LNCAP (cell line): ENCODE results near the gene LIF.
A peak's percentile ranks its signal among the peaks of the same experiment; 100 is the strongest.

Source experiments
- TF ChIP-seq, protein P1 (sequence below): fragments of 450-650 bp; IDR thresholded peaks from 2 replicates; pipeline ENCODE4 v1.5.1; 2017; ENCODE audit warnings: mild to moderate bottlenecking

The LIF gene

DNA sequence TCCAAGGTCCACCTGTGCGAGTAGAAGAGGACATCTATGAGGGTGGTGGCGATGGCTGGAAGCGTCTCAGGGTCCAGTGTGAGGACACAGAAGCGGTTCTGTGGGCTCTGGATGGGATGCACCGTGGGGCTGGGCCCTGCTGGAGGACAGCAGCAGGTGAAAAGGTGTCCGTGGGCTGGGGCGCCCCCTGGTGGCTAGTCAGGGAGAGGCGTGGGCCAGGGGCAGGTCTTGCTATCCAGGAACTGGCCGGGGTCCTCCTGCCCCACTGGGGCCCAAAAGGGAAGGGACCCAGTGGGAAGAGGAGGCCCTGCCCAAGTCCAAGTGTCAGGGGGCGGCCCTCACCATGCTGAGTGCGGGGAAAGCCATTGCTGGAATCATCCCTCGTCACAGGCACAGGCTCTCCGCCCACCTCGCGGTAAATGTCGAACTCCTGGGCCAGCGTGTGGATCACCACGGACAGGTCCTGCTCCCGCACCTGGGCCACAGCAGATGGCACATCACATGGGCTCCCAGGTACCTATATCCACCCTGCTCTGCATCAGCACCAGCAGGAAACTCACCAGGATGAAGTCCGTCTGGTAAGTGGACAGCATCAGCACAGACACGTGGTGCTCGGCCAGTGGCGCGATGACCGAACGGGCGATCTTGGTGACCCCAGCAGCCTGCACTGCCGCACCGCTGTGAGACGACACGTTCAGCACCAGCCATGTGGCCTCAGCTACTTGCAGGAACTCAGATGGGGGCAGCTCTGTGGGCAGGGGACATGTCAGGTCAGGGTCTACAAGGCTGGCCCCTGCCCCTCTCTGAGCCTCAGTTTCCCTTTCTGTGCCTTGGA is 40.5 kb upstream of the LIF start:
- TF ChIP-seq, protein P1, sequence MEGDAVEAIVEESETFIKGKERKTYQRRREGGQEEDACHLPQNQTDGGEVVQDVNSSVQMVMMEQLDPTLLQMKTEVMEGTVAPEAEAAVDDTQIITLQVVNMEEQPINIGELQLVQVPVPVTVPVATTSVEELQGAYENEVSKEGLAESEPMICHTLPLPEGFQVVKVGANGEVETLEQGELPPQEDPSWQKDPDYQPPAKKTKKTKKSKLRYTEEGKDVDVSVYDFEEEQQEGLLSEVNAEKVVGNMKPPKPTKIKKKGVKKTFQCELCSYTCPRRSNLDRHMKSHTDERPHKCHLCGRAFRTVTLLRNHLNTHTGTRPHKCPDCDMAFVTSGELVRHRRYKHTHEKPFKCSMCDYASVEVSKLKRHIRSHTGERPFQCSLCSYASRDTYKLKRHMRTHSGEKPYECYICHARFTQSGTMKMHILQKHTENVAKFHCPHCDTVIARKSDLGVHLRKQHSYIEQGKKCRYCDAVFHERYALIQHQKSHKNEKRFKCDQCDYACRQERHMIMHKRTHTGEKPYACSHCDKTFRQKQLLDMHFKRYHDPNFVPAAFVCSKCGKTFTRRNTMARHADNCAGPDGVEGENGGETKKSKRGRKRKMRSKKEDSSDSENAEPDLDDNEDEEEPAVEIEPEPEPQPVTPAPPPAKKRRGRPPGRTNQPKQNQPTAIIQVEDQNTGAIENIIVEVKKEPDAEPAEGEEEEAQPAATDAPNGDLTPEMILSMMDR, result peak; percentile 96

DNA sequence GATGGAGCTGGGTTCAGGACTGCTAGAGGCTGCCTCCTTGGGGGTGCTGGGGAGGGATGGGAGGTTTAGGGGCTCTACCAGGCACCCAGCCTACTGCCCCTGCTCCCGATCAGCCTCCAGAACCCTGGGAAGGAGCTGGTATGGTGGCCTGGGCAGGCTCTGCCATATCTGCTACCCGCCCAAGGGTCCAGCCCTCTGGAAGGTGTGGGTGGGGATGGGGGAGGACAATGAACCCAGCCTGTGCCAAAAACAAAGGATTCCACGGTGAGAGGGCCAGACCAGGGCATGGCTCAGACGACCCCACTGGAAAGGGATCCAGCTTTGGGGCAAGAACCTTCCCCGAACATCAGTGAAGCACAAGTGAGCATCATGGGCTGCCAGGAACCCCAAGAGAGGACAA is 39.8 kb upstream of the LIF start:
- TF ChIP-seq, protein P1, result no peak

DNA sequence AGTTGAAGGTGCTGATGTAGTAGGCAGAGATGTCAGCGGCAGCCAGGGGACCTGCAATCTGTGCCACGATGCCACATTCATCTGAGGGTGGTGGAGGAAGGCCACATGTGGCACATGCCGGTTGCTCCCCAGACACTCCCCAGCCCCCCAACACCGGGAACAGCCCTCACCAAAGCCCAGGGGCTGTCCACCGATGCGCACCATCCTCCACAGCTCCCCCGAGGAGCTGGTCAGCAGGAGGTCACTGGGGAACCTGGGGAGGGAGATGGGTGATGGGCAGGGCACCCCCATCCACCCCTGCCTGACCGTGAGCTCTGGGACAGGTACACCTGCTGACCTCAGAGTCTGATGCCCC is 39.3 kb upstream of the LIF start:
- TF ChIP-seq, protein P1, result no peak

DNA sequence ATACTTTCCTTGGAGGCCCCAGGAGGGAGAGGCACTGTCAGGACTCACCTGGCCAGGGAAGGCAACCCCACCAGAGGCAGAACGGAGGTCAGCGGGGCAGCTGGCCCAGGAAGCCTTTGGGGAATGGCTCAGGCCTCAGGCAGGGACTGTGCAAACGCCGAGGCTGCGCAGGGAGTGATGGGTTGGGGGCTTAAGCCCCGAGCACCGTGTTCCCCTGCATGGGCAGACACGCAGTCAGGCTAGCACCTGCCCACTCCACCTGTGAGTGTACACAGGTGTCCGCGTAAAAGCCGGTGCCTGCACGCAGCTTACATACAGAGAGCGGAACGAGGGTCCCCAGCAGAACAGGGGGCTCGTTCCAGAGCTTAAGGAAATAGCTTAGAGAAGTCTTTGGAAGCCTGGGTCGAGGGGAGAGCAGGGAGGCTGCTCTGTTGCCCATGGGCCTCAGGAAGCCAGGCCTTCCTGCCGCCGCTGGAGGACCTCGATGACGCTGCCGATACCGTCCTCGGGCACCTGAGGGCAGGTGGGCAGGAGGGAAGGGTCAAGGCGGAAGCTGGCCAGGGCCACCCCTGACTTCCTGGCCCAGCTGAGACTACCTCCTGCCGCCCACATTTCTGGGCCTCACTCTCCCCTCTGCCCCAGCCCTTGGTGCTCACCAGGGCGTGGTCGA is 38.8 kb upstream of the LIF start:
- TF ChIP-seq, protein P1, result no peak

DNA sequence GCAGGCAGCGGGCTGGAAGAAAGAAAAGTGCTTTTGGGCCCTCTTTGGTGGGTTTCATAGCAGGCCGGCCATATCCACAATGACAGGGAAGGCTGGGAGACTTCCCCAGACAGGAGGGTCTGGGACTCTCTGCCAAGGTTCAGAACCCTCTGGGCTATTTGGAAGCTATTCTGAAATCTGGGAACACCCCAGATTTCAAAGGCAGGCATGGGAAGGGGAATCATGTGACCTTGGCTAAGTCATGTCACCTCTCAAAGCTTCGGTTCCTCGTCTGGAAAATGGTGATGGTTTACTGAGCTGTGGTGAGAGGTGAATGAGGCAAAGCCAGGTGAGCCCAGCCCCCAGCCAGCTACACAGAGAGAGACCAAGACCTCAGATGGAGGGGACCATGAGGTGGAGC is 38.1 kb upstream of the LIF start:
- TF ChIP-seq, protein P1, result no peak

DNA sequence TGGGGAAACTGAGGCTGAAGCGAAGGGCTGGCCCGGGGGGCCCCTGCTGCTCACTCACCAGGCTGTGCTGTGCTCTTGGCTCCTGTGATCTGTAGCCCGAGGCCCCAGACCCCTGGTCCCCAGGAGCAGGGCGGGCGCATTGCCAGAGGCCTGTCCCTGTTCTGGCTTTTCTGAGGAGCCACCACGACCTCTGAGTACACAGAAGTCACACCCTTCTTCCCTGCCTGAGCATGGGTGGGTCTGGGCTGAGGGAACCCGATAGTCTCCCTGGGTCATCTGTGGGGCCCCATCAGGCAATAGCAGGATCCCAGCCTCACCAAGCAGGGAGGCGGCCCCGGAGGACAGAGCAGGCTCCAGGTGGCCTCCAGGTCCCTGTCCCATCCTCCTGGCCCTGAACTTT is 37.6 kb upstream of the LIF start:
- TF ChIP-seq, protein P1, result no peak

DNA sequence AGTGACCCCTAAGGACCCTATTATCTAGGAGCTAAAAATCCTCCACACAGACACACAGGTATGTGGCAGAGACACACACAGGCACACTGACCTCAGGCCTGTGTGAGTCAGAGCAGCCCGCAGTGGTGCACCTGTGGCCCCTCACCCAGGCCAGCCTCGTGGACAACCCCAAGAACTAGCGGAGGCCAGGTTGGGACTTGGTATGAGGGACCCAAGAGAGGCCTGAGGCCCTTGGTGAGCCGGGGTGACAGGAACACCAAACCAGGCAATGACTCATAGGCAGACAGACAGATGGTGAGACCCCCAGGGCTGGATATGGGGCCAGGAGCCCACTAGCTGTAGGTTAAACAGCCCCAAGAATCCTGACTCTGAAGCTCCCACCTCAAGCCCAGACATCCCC is 36.8 kb upstream of the LIF start:
- TF ChIP-seq, protein P1, result no peak
